Ishikawa (cell line): ENCODE data around the gene INSYN2B.

Source experiments
- CEBPB ChIP-seq: IDR thresholded peaks from 2 replicates; pipeline ENCODE4 v1.6.1; 2012
- CREB1 ChIP-seq: IDR thresholded peaks from 2 replicates; pipeline ENCODE4 v1.6.1; 2012; ENCODE audit warnings: low read depth
- EGR1 ChIP-seq: IDR thresholded peaks from 2 replicates; pipeline ENCODE4 v1.6.1; 2012
- EP300 ChIP-seq: IDR thresholded peaks from 2 replicates; pipeline ENCODE4 v1.6.1; 2012; ENCODE audit warnings: borderline replicate concordance
- FOXM1 ChIP-seq: IDR thresholded peaks from 2 replicates; pipeline ENCODE4 v1.6.1; 2012; ENCODE audit warnings: low read depth, borderline replicate concordance
- MAX ChIP-seq: IDR thresholded peaks from 2 replicates; pipeline ENCODE4 v1.6.1; 2012
- NFIC ChIP-seq: IDR thresholded peaks from 2 replicates; pipeline ENCODE4 v1.6.1; 2012
- RAD21 ChIP-seq: IDR thresholded peaks from 2 replicates; pipeline ENCODE4 v1.6.1; 2012; ENCODE audit warnings: low read depth
- TAF1 ChIP-seq: IDR thresholded peaks from 2 replicates; pipeline ENCODE4 v1.6.1; 2012; ENCODE audit warnings: low read depth, mild to moderate bottlenecking
- TEAD4 ChIP-seq: IDR thresholded peaks from 2 replicates; pipeline ENCODE4 v1.6.1; 2012
- YY1 ChIP-seq: IDR thresholded peaks from 2 replicates; pipeline ENCODE4 v1.6.1; 2012; ENCODE audit warnings: low read depth
- TF ChIP-seq, protein P1 (sequence below): IDR thresholded peaks from 2 replicates; pipeline ENCODE4 v1.6.1; 2012; ENCODE audit warnings: low read depth, mild to moderate bottlenecking

- TF ChIP-seq NFIC (no peak), CREB1 (no peak), TEAD4 (no peak), CEBPB (no peak), EP300 (no peak), EGR1 (no peak), MAX (no peak), YY1 (no peak), RAD21 (no peak), TAF1 (no peak), FOXM1 (no peak)
- TF ChIP-seq, protein P1, sequence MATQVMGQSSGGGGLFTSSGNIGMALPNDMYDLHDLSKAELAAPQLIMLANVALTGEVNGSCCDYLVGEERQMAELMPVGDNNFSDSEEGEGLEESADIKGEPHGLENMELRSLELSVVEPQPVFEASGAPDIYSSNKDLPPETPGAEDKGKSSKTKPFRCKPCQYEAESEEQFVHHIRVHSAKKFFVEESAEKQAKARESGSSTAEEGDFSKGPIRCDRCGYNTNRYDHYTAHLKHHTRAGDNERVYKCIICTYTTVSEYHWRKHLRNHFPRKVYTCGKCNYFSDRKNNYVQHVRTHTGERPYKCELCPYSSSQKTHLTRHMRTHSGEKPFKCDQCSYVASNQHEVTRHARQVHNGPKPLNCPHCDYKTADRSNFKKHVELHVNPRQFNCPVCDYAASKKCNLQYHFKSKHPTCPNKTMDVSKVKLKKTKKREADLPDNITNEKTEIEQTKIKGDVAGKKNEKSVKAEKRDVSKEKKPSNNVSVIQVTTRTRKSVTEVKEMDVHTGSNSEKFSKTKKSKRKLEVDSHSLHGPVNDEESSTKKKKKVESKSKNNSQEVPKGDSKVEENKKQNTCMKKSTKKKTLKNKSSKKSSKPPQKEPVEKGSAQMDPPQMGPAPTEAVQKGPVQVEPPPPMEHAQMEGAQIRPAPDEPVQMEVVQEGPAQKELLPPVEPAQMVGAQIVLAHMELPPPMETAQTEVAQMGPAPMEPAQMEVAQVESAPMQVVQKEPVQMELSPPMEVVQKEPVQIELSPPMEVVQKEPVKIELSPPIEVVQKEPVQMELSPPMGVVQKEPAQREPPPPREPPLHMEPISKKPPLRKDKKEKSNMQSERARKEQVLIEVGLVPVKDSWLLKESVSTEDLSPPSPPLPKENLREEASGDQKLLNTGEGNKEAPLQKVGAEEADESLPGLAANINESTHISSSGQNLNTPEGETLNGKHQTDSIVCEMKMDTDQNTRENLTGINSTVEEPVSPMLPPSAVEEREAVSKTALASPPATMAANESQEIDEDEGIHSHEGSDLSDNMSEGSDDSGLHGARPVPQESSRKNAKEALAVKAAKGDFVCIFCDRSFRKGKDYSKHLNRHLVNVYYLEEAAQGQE, result no peak
Observed at GRCh38 chr5:169917500-169917899, 62.8 kb downstream of the INSYN2B start.
